GM12878 (cell line): Measurements from ENCODE around the gene ATP6AP2. TPM values are rescaled to one million over a fixed set of nuclear protein-coding genes. Genes with fewer than 3 reads are reported as not detected.

Experiments used
- ATF7 ChIP-seq: fragments of 450-650 bp; IDR thresholded peaks from 2 replicates; pipeline ENCODE4 v1.6.1; 2016; ENCODE audit warnings: low read depth, mild to moderate bottlenecking
- BCL11A ChIP-seq: IDR thresholded peaks from 2 replicates; pipeline ENCODE4 v1.6.1; 2011; ENCODE audit warnings: low read depth, low read length
- BHLHE40 ChIP-seq, 2 experiments: fragments of 450-650 bp in 1 of 2; IDR thresholded peaks; 2 replicates each; pipeline ENCODE4 v1.6.1; 2011 to 2017; ENCODE audit warnings: low read depth in 2 of 2, borderline replicate concordance in 1 of 2, improper control_type of control experiment in 1 of 2, low read length in 1 of 2, mild to moderate bottlenecking in 1 of 2
- DPF2 ChIP-seq: fragments of 450-650 bp; IDR thresholded peaks from 2 replicates; pipeline ENCODE4 v1.6.1; 2017; ENCODE audit warnings: mild to moderate bottlenecking
- EP300 ChIP-seq, 2 experiments: fragments of 150-350 bp in 1 of 2; IDR thresholded peaks; 2 replicates each; pipeline ENCODE4 v1.6.1; 2011 to 2012; ENCODE audit warnings: low read depth in 2 of 2, low read length in 2 of 2, borderline replicate concordance in 1 of 2, improper control_type of control experiment in 1 of 2, inconsistent platforms in 1 of 2; ENCODE audit not compliant: control insufficient read depth in 1 of 2
- IKZF1 ChIP-seq: fragments of 450-650 bp; conservative IDR thresholded peaks from 2 replicates; pipeline ENCODE4 v1.6.1; 2017; ENCODE audit warnings: antibody characterized with exemption, mild to moderate bottlenecking
- IKZF2 ChIP-seq, 2 experiments: fragments of 450-650 bp; IDR thresholded peaks; 2 replicates each; pipeline ENCODE4 v1.6.1; 2017; ENCODE audit warnings: mild to moderate bottlenecking in 2 of 2, moderate library complexity in 2 of 2
- IRF4 ChIP-seq: IDR thresholded peaks from 2 replicates; pipeline ENCODE4 v1.6.1; 2011; ENCODE audit warnings: low read depth, low read length
- NBN ChIP-seq: fragments of 450-650 bp; IDR thresholded peaks from 2 replicates; pipeline ENCODE4 v1.6.1; 2016
- POU2F2 ChIP-seq: IDR thresholded peaks from 3 replicates; pipeline ENCODE4 v1.6.1; 2011; ENCODE audit warnings: low read depth, mild to moderate bottlenecking, low read length, borderline replicate concordance
- RFX5 ChIP-seq: IDR thresholded peaks from 2 replicates; pipeline ENCODE4 v1.6.1; 2011; ENCODE audit warnings: low read depth, low read length, improper control_type of control experiment
- SRF ChIP-seq, 2 experiments: IDR thresholded peaks; 2 replicates each; pipeline ENCODE4 v1.6.1; 2011; ENCODE audit warnings: low read depth in 2 of 2, low read length in 2 of 2, mild to moderate bottlenecking in 1 of 2, moderate library complexity in 1 of 2
- ZNF274 ChIP-seq: IDR thresholded peaks from one replicate; pipeline ENCODE4 v1.8.0; 2011; ENCODE audit not compliant: insufficient read length, insufficient read depth
- polyA plus RNA-seq, 11 experiments: library from polyadenylated mRNA; depleted of rRNA in 4 of 11; unstranded in 6 of 11; stranded (reverse) in 5 of 11; fragments of >200 nt; fragmentation: Nextera tagmentation in 4 of 11; fragmentation: Illumina TruSeq in 1 of 11; extraction: Ambion mirVana in 4 of 11; extraction: Trizol in 1 of 11; gene quantifications; 1 replicate in 1 of 11; 2 replicates in 10 of 11; pipeline versions ENCODE4 v1.2.1 to v1.2.3, GENCODE V29; 2011 to 2016; ENCODE audit warnings: inconsistent platforms in 2 of 11, missing spikeins in 2 of 11, low read depth in 1 of 11
- total RNA-seq, 4 experiments: library from RNA; depleted of rRNA in 3 of 4; stranded (reverse); fragments of >200 nt in 3 of 4; fragmentation: Illumina TruSeq in 1 of 4; extraction: Trizol in 1 of 4; gene quantifications; 2 replicates each; pipeline versions ENCODE4 v1.2.1 to v1.2.3, GENCODE V29; 2013 to 2021
- TF ChIP-seq, protein P1 (sequence below): fragments of 150-350 bp; IDR thresholded peaks from 2 replicates; pipeline ENCODE4 v1.6.1; 2016; ENCODE audit warnings: low read depth, low read length
- TF ChIP-seq, protein P2 (sequence below): IDR thresholded peaks from 2 replicates; pipeline ENCODE4 v1.6.1; 2012; ENCODE audit warnings: low read depth, low read length, improper control_type of control experiment
- TF ChIP-seq, protein P3 (sequence below): fragments of 450-650 bp; IDR thresholded peaks from 2 replicates; pipeline ENCODE4 v1.6.1; 2016; ENCODE audit warnings: mild to moderate bottlenecking
- TF ChIP-seq, protein P4 (sequence below): IDR thresholded peaks from 2 replicates; pipeline ENCODE4 v1.6.1; 2011; ENCODE audit warnings: low read depth, mild to moderate bottlenecking, low read length, moderate library complexity, borderline replicate concordance; ENCODE audit errors: extremely low read depth
- TF ChIP-seq, protein P5 (sequence below): fragments of 450-650 bp; IDR thresholded peaks from 2 replicates; pipeline ENCODE4 v1.6.1; 2017; ENCODE audit warnings: low read depth, mild to moderate bottlenecking, moderate library complexity

The ATP6AP2 gene
- total and polyA plus RNA-seq, 10 of the 15 experiments (the other 5 are each of a cell fraction or from before 2014, with no cell fraction given) = 36.3 to 141 (median 56.0) TPM

DNA sequence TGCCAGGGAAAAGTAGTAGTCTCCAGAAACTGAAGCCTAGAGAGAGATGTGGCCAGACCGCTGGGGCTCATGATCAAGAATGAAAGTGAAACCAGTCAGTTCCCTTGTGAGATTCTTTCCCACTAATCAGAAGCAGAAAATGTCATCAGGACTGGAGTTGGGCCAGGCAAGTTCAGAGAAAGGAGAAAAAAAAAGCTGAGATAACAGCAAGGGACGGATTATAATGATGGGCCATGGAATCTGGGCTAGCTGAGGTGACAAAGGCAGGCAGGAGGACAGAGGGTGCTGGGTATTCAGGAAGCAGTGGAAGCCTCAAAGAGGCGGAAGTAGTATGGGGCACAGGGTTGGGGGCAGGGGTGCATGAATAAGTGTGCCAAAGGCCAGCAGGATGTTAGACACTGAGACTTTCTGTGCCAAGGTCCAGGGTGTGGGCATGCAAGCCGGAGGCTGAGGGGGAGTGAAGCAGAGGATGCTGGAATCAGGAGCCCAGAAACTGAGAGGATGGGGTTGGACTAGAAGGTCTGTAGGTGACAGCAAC, 64.1 kb downstream of the ATP6AP2 start (continued):
- TF ChIP-seq, protein P1, sequence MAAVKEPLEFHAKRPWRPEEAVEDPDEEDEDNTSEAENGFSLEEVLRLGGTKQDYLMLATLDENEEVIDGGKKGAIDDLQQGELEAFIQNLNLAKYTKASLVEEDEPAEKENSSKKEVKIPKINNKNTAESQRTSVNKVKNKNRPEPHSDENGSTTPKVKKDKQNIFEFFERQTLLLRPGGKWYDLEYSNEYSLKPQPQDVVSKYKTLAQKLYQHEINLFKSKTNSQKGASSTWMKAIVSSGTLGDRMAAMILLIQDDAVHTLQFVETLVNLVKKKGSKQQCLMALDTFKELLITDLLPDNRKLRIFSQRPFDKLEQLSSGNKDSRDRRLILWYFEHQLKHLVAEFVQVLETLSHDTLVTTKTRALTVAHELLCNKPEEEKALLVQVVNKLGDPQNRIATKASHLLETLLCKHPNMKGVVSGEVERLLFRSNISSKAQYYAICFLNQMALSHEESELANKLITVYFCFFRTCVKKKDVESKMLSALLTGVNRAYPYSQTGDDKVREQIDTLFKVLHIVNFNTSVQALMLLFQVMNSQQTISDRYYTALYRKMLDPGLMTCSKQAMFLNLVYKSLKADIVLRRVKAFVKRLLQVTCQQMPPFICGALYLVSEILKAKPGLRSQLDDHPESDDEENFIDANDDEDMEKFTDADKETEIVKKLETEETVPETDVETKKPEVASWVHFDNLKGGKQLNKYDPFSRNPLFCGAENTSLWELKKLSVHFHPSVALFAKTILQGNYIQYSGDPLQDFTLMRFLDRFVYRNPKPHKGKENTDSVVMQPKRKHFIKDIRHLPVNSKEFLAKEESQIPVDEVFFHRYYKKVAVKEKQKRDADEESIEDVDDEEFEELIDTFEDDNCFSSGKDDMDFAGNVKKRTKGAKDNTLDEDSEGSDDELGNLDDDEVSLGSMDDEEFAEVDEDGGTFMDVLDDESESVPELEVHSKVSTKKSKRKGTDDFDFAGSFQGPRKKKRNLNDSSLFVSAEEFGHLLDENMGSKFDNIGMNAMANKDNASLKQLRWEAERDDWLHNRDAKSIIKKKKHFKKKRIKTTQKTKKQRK = no peak
- TF ChIP-seq BCL11A = peak; percentile 46; the same call in 1 of the 2 replicates
- TF ChIP-seq POU2F2 = peak; percentile 8; the same call in 1 of the 3 replicates
- TF ChIP-seq, protein P2, sequence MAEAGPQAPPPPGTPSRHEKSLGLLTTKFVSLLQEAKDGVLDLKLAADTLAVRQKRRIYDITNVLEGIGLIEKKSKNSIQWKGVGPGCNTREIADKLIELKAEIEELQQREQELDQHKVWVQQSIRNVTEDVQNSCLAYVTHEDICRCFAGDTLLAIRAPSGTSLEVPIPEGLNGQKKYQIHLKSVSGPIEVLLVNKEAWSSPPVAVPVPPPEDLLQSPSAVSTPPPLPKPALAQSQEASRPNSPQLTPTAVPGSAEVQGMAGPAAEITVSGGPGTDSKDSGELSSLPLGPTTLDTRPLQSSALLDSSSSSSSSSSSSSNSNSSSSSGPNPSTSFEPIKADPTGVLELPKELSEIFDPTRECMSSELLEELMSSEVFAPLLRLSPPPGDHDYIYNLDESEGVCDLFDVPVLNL = no peak
- TF ChIP-seq, protein P3, sequence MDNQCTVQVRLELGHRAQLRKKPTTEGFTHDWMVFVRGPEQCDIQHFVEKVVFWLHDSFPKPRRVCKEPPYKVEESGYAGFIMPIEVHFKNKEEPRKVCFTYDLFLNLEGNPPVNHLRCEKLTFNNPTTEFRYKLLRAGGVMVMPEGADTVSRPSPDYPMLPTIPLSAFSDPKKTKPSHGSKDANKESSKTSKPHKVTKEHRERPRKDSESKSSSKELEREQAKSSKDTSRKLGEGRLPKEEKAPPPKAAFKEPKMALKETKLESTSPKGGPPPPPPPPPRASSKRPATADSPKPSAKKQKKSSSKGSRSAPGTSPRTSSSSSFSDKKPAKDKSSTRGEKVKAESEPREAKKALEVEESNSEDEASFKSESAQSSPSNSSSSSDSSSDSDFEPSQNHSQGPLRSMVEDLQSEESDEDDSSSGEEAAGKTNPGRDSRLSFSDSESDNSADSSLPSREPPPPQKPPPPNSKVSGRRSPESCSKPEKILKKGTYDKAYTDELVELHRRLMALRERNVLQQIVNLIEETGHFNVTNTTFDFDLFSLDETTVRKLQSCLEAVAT = peak; percentile 80; the same call in 1 of the 2 replicates
- TF ChIP-seq, protein P4, sequence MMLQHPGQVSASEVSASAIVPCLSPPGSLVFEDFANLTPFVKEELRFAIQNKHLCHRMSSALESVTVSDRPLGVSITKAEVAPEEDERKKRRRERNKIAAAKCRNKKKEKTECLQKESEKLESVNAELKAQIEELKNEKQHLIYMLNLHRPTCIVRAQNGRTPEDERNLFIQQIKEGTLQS = no peak
- peak; percentile 31; the same call in 1 of the 2 replicates for TF ChIP-seq IRF4
- TF ChIP-seq DPF2 = peak; percentile 66
- TF ChIP-seq IKZF2 (IDR thresholded peaks at IDR 0.05) = peak; percentile 95
- TF ChIP-seq BHLHE40 (IDR thresholded peaks at IDR 0.05; ENCODE audit: borderline replicate concordance in 1 of 2, low read depth in 2 of 2, low read length in 1 of 2) = peak in 1 of 2 experiments; percentile 25; a peak in 1 of 4 replicates
- no peak for TF ChIP-seq ZNF274
- TF ChIP-seq ATF7 = peak; percentile 76
- 0 out of 4 replicates have a peak, but pooled peaks of 1 of the 2 experiments have one; percentile 49 for TF ChIP-seq SRF (IDR thresholded peaks at IDR 0.05; ENCODE audit: low read depth in 2 of 2, low read length in 2 of 2)
- TF ChIP-seq, protein P5, sequence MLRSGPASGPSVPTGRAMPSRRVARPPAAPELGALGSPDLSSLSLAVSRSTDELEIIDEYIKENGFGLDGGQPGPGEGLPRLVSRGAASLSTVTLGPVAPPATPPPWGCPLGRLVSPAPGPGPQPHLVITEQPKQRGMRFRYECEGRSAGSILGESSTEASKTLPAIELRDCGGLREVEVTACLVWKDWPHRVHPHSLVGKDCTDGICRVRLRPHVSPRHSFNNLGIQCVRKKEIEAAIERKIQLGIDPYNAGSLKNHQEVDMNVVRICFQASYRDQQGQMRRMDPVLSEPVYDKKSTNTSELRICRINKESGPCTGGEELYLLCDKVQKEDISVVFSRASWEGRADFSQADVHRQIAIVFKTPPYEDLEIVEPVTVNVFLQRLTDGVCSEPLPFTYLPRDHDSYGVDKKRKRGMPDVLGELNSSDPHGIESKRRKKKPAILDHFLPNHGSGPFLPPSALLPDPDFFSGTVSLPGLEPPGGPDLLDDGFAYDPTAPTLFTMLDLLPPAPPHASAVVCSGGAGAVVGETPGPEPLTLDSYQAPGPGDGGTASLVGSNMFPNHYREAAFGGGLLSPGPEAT = peak; percentile 86
- TF ChIP-seq IKZF1 = peak; percentile 93
- TF ChIP-seq RFX5 = no peak
- TF ChIP-seq EP300 (IDR thresholded peaks at IDR 0.05; ENCODE audit: borderline replicate concordance in 1 of 2, control insufficient read depth in 1 of 2, low read depth in 2 of 2, low read length in 2 of 2) = peak in 1 of 2 experiments; percentile 55; a peak in 1 of 4 replicates
- TF ChIP-seq NBN = peak; percentile 93
